HUES48 (cell line): Measurements from ENCODE around the gene RIMBP2.

ENCODE experiments used
- H3K27ac ChIP-seq: one replicate; pipeline ENCODE4 v1.7.0; 2013; ENCODE audit warnings: low read depth, low read length, inconsistent platforms
- H3K27me3 ChIP-seq: 2 replicates; pipeline ENCODE4 v1.6.1; 2013; ENCODE audit warnings: mild to moderate bottlenecking, low read length; ENCODE audit not compliant: control insufficient read depth, insufficient read depth
- H3K36me3 ChIP-seq: 2 replicates; pipeline ENCODE4 v1.6.1; 2013; ENCODE audit warnings: low read length; ENCODE audit not compliant: control insufficient read depth, insufficient read depth
- H3K4me1 ChIP-seq: 2 replicates; pipeline ENCODE4 v1.6.1; 2013; ENCODE audit warnings: mild to moderate bottlenecking, low read length; ENCODE audit not compliant: control insufficient read depth, insufficient read depth
- H3K4me3 ChIP-seq: 2 replicates; pipeline ENCODE4 v1.5.1; 2013; ENCODE audit warnings: mild to moderate bottlenecking, low read depth, low read length
- H3K9ac ChIP-seq: 2 replicates; pipeline ENCODE4 v1.6.1; 2013; ENCODE audit warnings: mild to moderate bottlenecking, low read depth, low read length, moderate library complexity
- H3K9me3 ChIP-seq: 2 replicates; pipeline ENCODE4 v1.6.1; 2013; ENCODE audit warnings: low read length; ENCODE audit not compliant: control insufficient read depth, insufficient read depth

The RIMBP2 gene

GRCh38 chr12:130412384-130412783 lies 303.7 kb downstream of the RIMBP2 start:
- no peaks in the 10 kb centered on the region for H3K27me3 ChIP-seq
- H3K4me3 ChIP-seq = no peak overlapping the region
- H3K27ac ChIP-seq = no peak overlapping the region
- no peaks in the 10 kb centered on the region for H3K9me3 ChIP-seq
- H3K9ac ChIP-seq = no peak overlapping the region
- H3K4me1 ChIP-seq = no peaks in the 10 kb centered on the region
- H3K36me3 ChIP-seq = no peaks in the 10 kb centered on the region

- Histone ChIP-seq H3K9me3 (no peaks in the 10 kb centered on the region), H3K4me1 (peaks cover 10% of the 10 kb centered on the region), H3K4me3 (no peak overlapping the region), H3K27ac (no peak overlapping the region), H3K27me3 (no peaks in the 10 kb centered on the region), H3K36me3 (no peaks in the 10 kb centered on the region), H3K9ac (no peak overlapping the region)
Observed at GRCh38 chr12:130405332-130405731, 310.8 kb downstream of the RIMBP2 start.

- Histone ChIP-seq H3K9me3 (no peaks in the 10 kb centered on the region), H3K36me3 (no peaks in the 10 kb centered on the region), H3K27ac (no peak overlapping the region)
Observed at GRCh38 chr12:130401703-130402102, 314.4 kb downstream of the RIMBP2 start.

GRCh38 chr12:130398100-130398848 lies 317.8 kb downstream of the RIMBP2 start:
- H3K9me3 ChIP-seq = no peaks in the 10 kb centered on the region
- no peaks in the 10 kb centered on the region for H3K27me3 ChIP-seq
- no peaks in the 10 kb centered on the region for H3K36me3 ChIP-seq
- no peaks in the 10 kb centered on the region for H3K4me1 ChIP-seq
- no peak overlapping the region for H3K27ac ChIP-seq
- H3K9ac ChIP-seq = no peak overlapping the region
- H3K4me3 ChIP-seq = no peak overlapping the region

More at GRCh38 chr12:130401703-130402102, 314.4 kb downstream of the RIMBP2 start:
- Histone ChIP-seq H3K4me3 (no peak overlapping the region), H3K27me3 (no peaks in the 10 kb centered on the region), H3K9ac (no peak overlapping the region), H3K4me1 (peaks cover 10% of the 10 kb centered on the region)

- Histone ChIP-seq H3K9me3 (no peaks in the 10 kb centered on the region), H3K36me3 (no peaks in the 10 kb centered on the region), H3K27me3 (no peaks in the 10 kb centered on the region), H3K4me1 (no peaks in the 10 kb centered on the region), H3K9ac (no peak overlapping the region), H3K27ac (no peak overlapping the region), H3K4me3 (no peak overlapping the region)
Observed at GRCh38 chr12:130396667-130397066, 319.4 kb downstream of the RIMBP2 start.

- H3K9me3 ChIP-seq = no peaks in the 10 kb centered on the region
- H3K27me3 ChIP-seq = no peaks in the 10 kb centered on the region
- no peaks in the 10 kb centered on the region for H3K4me1 ChIP-seq
- no peak overlapping the region for H3K27ac ChIP-seq
- no peak overlapping the region for H3K4me3 ChIP-seq
- no peaks in the 10 kb centered on the region for H3K36me3 ChIP-seq
- H3K9ac ChIP-seq = no peak overlapping the region
Observed at GRCh38 chr12:130394906-130395305, 321.2 kb downstream of the RIMBP2 start.

GRCh38 chr12:130391186-130391585 lies 324.9 kb downstream of the RIMBP2 start:
- no peaks in the 10 kb centered on the region for H3K9me3 ChIP-seq
- H3K4me1 ChIP-seq = no peaks in the 10 kb centered on the region
- H3K27me3 ChIP-seq = no peaks in the 10 kb centered on the region
- H3K9ac ChIP-seq = no peak overlapping the region
- H3K27ac ChIP-seq = no peak overlapping the region
- H3K4me3 ChIP-seq = no peak overlapping the region
- no peaks in the 10 kb centered on the region for H3K36me3 ChIP-seq

- Histone ChIP-seq H3K9me3 (no peaks in the 10 kb centered on the region), H3K27me3 (0 out of 2 replicates have a peak, but pooled peaks cover 3% of the 10 kb centered on the region), H3K36me3 (no peaks in the 10 kb centered on the region), H3K4me3 (no peak overlapping the region), H3K9ac (no peak overlapping the region), H3K4me1 (no peaks in the 10 kb centered on the region), H3K27ac (no peak overlapping the region)
Observed at GRCh38 chr12:130385193-130385592, 330.9 kb downstream of the RIMBP2 start.

- no peak overlapping the region for H3K9ac ChIP-seq
- H3K36me3 ChIP-seq = no peaks in the 10 kb centered on the region
- H3K4me1 ChIP-seq = no peaks in the 10 kb centered on the region
- H3K27me3 ChIP-seq = 0 out of 2 replicates have a peak, but pooled peaks cover 3% of the 10 kb centered on the region
- no peak overlapping the region for H3K4me3 ChIP-seq
- H3K27ac ChIP-seq = no peak overlapping the region
- H3K9me3 ChIP-seq = no peaks in the 10 kb centered on the region
Observed at GRCh38 chr12:130384234-130384633, 331.9 kb downstream of the RIMBP2 start.

- no peaks in the 10 kb centered on the region for H3K4me1 ChIP-seq
- H3K4me3 ChIP-seq = no peak overlapping the region
- H3K36me3 ChIP-seq = no peaks in the 10 kb centered on the region
- 0 out of 2 replicates have a peak, but pooled peaks cover 7% of the 10 kb centered on the region for H3K27me3 ChIP-seq
- H3K9me3 ChIP-seq = no peaks in the 10 kb centered on the region
- H3K27ac ChIP-seq = no peak overlapping the region
- H3K9ac ChIP-seq = no peak overlapping the region
Observed at GRCh38 chr12:130382818-130383217, 333.3 kb downstream of the RIMBP2 start.

GRCh38 chr12:130375296-130376287 lies 340.5 kb downstream of the RIMBP2 start:
- Histone ChIP-seq H3K4me1 (peaks cover 8% of the 10 kb centered on the region), H3K36me3 (no peaks in the 10 kb centered on the region), H3K4me3 (no peak overlapping the region), H3K9ac (no peak overlapping the region), H3K9me3 (no peaks in the 10 kb centered on the region), H3K27ac (no peak overlapping the region), H3K27me3 (0 out of 2 replicates have a peak, but pooled peaks cover 4% of the 10 kb centered on the region)
